Measurements from ENCODE around the gene COL26A1. TPM values are rescaled to one million over a fixed set of nuclear protein-coding genes. Genes with fewer than 3 reads are reported as not detected.

COL26A1 gene
- total RNA-seq, 1 donor from 2014 or later = 155 TPM

DNA sequence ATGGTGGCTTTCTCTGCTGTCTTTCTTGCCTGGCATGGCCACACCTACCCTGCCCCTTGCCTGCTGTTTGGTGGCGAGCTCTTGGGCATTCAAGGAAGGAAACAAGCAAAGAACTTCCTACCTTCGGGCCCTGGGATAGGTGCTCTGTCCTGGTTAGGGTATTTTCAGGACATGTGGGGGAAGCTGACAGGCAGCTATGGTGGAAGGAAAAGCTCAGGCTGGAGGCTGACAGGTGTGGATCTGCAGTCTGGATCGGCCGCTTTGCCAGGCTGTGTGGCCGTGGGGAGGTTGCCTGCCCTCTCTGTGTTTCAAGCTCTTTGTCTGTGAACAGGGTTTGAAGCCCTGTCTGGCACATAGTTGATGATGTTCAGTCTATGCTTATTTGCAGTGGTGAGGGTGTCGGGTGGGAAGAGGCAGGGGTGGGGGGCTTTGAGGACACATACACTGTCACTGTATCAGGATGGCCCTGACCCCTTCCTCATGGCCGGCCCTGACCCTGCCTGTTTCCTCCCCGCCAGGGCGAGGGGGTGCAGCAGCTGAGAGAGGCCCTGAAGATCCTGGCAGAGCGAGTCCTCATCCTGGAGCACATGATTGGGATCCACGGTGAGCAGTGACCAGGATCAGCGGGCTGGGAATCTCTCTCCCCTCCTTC is 192.7 kb downstream of the COL26A1 start:
- H3K9me3 Mint-ChIP-seq (ENCODE audit: low read depth) = no peaks in the 10 kb centered on the region
- no peak overlapping the region for H3K4me3 Mint-ChIP-seq (ENCODE audit: unreplicated experiment)
- H3K27me3 Mint-ChIP-seq (ENCODE audit: low read depth) = no peaks in the 10 kb centered on the region
- TF ChIP-seq, protein P1, sequence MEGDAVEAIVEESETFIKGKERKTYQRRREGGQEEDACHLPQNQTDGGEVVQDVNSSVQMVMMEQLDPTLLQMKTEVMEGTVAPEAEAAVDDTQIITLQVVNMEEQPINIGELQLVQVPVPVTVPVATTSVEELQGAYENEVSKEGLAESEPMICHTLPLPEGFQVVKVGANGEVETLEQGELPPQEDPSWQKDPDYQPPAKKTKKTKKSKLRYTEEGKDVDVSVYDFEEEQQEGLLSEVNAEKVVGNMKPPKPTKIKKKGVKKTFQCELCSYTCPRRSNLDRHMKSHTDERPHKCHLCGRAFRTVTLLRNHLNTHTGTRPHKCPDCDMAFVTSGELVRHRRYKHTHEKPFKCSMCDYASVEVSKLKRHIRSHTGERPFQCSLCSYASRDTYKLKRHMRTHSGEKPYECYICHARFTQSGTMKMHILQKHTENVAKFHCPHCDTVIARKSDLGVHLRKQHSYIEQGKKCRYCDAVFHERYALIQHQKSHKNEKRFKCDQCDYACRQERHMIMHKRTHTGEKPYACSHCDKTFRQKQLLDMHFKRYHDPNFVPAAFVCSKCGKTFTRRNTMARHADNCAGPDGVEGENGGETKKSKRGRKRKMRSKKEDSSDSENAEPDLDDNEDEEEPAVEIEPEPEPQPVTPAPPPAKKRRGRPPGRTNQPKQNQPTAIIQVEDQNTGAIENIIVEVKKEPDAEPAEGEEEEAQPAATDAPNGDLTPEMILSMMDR (IDR thresholded peaks at IDR 0.05) = no peak
- peaks cover 19% of the 10 kb centered on the region for H3K36me3 Mint-ChIP-seq (ENCODE audit: low read depth)
- H3K27ac Mint-ChIP-seq (ENCODE audit: unreplicated experiment) = no peak overlapping the region
- H3K4me1 Mint-ChIP-seq (ENCODE audit: low read depth) = no peaks in the 10 kb centered on the region
- peak; percentile 52 for DNase-seq (ENCODE audit: low spot score)

DNA sequence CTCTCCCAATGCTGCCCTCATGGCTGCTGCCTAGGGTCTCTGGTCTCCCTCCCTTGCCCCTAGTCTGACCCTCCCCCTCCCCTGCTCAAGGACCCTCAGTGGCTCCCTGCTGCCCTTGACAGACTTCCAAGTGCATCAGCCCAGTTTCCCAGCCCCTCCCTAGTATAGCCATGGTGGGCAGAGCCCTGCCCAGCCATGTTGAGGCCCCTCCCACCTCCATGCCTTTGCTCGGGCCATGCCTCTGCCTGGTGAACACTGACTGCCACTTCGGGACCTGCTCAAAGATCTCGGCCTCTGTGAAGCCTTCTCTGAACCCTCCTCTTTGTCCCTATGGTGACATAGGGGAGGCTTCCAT is 193.2 kb downstream of the COL26A1 start:
- H3K4me1 Mint-ChIP-seq (ENCODE audit: low read depth) = no peaks in the 10 kb centered on the region
- H3K4me3 Mint-ChIP-seq (ENCODE audit: unreplicated experiment) = no peak overlapping the region
- no peaks in the 10 kb centered on the region for H3K9me3 Mint-ChIP-seq (ENCODE audit: low read depth)
- no peaks in the 10 kb centered on the region for H3K27me3 Mint-ChIP-seq (ENCODE audit: low read depth)
- TF ChIP-seq, protein P1 (IDR thresholded peaks at IDR 0.05) = no peak
- H3K36me3 Mint-ChIP-seq (ENCODE audit: low read depth) = peaks cover 19% of the 10 kb centered on the region
- peak; percentile 37 for DNase-seq (ENCODE audit: low spot score)
- no peak overlapping the region for H3K27ac Mint-ChIP-seq (ENCODE audit: unreplicated experiment)

DNA sequence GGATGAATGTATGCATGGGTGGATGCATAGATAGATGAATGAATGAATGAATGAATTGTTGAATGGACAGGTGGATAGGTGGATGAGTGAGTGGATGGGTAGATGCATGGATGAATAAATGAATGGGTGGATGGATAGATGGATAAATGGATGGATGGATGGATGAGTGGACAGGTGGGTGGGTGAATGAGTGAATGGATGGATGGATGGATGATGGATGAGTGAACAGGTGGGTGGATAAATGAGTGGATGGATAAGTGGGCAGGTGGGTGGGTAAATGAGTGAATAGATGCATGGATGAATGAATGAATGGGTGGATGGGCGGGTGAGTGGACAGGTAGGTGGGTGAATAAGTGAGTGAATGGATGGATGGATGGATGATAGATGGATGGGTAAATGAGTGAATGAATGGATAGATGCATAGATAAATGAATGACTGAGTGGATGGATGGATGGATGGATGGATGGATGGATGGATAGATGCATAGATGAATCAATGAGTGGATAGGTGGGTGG is 193.8 kb downstream of the COL26A1 start:
- peaks cover 19% of the 10 kb centered on the region for H3K36me3 Mint-ChIP-seq (ENCODE audit: low read depth)
- H3K27ac Mint-ChIP-seq (ENCODE audit: unreplicated experiment) = no peak overlapping the region
- TF ChIP-seq, protein P1 (IDR thresholded peaks at IDR 0.05) = no peak
- no peak overlapping the region for H3K4me3 Mint-ChIP-seq (ENCODE audit: unreplicated experiment)
- no peaks in the 10 kb centered on the region for H3K27me3 Mint-ChIP-seq (ENCODE audit: low read depth)
- DNase-seq (ENCODE audit: low spot score) = no peak
- H3K4me1 Mint-ChIP-seq (ENCODE audit: low read depth) = no peaks in the 10 kb centered on the region
- H3K9me3 Mint-ChIP-seq (ENCODE audit: low read depth) = no peaks in the 10 kb centered on the region

DNA sequence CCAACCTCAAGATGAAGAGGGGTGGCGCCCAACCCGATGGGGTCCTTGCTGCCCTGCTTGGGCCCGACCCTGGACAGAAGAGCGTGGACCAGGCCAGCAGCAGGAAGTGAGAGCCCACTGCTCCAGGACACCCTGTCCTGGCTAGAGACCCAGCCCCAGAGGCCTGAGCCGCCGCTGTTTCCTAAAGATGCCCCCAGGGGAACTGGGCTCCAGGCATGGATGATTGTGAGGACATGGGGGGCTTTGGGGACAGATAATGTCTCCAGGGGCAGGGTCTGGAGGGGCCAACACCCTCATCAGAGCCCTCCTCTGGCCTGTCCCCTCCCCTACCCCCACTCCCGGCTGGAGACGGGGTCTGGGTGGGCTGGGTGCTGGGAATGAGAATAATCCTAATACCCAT is 194.7 kb downstream of the COL26A1 start:
- no peaks in the 10 kb centered on the region for H3K9me3 Mint-ChIP-seq (ENCODE audit: low read depth)
- peaks cover 16% of the 10 kb centered on the region for H3K36me3 Mint-ChIP-seq (ENCODE audit: low read depth)
- no peak overlapping the region for H3K27ac Mint-ChIP-seq (ENCODE audit: unreplicated experiment)
- DNase-seq (ENCODE audit: low spot score) = peak; percentile 73
- TF ChIP-seq, protein P1 (IDR thresholded peaks at IDR 0.05) = no peak
- H3K4me1 Mint-ChIP-seq (ENCODE audit: low read depth) = no peaks in the 10 kb centered on the region
- H3K4me3 Mint-ChIP-seq (ENCODE audit: unreplicated experiment) = no peak overlapping the region
- H3K27me3 Mint-ChIP-seq (ENCODE audit: low read depth) = no peaks in the 10 kb centered on the region

DNA sequence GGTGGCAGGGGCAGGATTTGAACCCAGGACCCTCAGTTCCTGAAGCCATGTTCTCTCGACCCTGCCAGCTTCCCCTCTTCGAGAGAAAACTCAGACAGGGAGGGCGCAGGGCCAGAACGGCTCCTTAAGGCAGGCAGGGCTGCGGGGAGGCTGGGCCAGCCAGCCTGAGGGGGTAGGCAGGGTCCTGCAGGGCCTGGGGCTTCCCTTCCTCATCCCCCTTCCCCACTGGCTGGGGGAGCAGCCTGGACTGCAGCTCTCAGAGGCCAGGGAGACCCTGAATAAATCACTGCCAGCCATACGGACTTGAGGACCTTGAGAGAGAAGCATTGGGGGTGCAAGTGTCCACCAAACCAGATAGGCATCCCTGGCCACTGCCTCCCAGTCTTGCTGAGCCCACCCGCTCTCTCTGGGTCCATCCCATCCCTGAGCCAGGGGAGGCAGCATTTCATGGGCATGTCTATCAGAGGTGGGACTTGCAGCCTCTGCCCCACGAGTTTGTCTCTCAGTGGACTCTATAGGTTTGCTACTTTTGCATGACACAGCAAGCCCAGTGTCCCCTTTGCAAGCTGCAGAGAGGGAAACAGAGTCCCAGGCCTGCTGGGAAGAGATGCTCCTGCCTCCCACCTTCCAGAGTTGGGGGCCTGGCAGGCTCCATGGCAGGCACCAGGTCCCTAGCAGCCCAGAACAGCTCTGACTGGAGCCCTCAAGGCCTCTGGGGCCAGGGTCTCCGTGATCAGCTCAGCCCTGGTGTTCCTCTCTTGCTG is 195.5 kb downstream of the COL26A1 start:
- TF ChIP-seq, protein P1 (IDR thresholded peaks at IDR 0.05) = no peak
- no peaks in the 10 kb centered on the region for H3K9me3 Mint-ChIP-seq (ENCODE audit: low read depth)
- H3K36me3 Mint-ChIP-seq (ENCODE audit: low read depth) = peaks cover 16% of the 10 kb centered on the region
- no peaks in the 10 kb centered on the region for H3K27me3 Mint-ChIP-seq (ENCODE audit: low read depth)
- no peak overlapping the region for H3K4me3 Mint-ChIP-seq (ENCODE audit: unreplicated experiment)
- no peak overlapping the region for H3K27ac Mint-ChIP-seq (ENCODE audit: unreplicated experiment)
- DNase-seq (ENCODE audit: low spot score) = peak; percentile 68
- no peaks in the 10 kb centered on the region for H3K4me1 Mint-ChIP-seq (ENCODE audit: low read depth)
